NCI-H1436 (cell line): Measurements from ENCODE around the gene MARF1.
"Not testable (repeated sequence)": the region's sequence is repeated elsewhere in the genome, so short reads cannot be mapped to it uniquely, and the experiment has no call there.

ENCODE experiments used
- DNase-seq: peaks from one replicate; lab custom pipeline; 2025; lab: John Stamatoyannopoulos, UW

The MARF1 gene

GRCh38 chr16:15643048-15643945, at the start of gene MARF1:
MARF1 (minus strand) TSS chr16:15643154; CDS start chr16:15639233, 3,921 bp downstream.
- DNase-seq: peak; percentile 94

GRCh38 chr16:15692508-15692907, 49.6 kb upstream of the MARF1 start:
- not testable (repeated sequence) for DNase-seq

GRCh38 chr16:15691046-15691445, 48.1 kb upstream of the MARF1 start:
- no peak for DNase-seq

DNA sequence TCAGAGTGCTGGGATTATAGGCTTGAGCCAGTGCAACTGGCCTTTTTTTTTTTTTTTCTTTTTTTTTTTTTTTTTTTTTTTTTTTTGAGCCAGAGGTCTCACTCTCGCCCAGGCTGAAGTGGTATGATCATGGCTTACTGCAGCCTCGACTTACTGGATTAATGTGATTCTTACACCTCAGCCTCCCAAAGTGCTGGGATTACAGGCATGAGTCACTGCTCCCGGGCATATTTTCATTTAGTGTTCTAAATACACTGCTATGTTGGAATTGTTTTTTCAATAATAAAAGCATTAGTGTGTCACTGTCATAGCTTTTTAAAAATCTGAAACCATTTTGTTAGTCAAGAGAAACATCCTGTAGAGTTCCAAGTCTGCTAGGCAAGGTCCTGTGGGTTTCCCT, 47.3 kb upstream of the MARF1 start:
- no peak for DNase-seq

- no peak for DNase-seq
These were observed 46.3 kb upstream of the MARF1 start for GRCh38 chr16:15689290-15689689.

DNA sequence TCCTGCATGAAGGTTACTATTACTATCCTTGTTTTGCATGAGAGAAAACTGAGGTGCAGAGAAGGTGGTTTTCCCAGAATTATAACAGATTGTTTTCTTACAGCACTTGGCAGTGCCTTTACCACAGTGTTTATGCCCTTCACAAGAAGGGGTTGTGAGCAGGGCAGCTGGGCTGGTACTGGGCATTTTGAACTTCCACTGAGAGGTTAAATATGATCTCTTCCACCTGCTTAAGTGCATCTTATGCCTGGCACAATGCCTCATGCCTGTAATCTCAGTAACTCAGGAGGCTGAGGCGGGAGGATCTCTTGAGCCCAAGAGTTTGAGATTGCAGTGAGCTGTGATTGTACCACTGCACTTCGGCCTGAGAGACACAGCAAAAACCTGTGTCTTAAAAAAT, 43.3 kb upstream of the MARF1 start:
- no peak for DNase-seq

DNA sequence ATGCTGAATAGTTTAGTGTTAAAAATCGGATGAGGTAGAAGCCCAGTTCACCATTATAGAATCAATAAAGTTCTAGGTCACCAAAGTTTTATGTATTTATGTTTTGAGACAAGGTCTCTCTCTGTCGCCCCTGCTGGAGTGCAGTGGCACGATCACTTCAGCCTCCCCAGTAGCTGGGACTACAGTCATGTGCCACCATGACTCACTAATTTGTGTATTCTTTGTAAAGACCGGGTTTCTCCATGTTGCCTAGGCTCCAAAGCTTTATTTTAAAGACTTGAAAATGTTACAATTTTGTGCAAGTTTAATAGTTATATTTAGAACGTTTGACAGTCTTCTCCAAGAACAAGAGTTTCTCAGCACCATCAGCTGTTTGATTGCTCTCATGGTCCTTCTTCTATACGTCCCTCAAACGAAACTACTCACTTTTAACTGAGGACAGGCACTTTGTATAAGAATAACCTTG, 39.2 kb upstream of the MARF1 start:
- no peak for DNase-seq

GRCh38 chr16:15677447-15677846, 34.5 kb upstream of the MARF1 start:
- DNase-seq: no peak

DNA sequence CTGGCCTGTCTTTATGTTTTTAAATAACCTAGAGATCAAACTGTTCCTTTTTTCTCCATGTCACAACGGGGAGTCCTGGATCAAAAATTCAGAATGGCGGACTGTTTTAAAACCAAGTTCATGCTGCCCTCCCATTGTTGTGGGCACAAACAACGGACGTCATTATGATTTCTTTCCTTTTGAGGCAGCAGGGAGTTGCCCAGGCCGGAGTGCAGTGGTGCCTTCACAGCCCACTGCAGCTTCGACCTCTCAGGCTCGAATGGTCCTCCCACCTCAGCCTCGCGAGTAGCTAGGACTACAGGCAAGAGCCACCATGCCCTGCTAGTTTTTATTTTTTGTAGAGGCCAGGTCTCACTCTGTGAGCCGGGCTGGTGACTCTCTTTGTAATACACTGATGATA, 33.6 kb upstream of the MARF1 start:
- no peak for DNase-seq

- DNase-seq: no peak
These were observed 31.6 kb upstream of the MARF1 start for GRCh38 chr16:15674571-15674970.

DNA sequence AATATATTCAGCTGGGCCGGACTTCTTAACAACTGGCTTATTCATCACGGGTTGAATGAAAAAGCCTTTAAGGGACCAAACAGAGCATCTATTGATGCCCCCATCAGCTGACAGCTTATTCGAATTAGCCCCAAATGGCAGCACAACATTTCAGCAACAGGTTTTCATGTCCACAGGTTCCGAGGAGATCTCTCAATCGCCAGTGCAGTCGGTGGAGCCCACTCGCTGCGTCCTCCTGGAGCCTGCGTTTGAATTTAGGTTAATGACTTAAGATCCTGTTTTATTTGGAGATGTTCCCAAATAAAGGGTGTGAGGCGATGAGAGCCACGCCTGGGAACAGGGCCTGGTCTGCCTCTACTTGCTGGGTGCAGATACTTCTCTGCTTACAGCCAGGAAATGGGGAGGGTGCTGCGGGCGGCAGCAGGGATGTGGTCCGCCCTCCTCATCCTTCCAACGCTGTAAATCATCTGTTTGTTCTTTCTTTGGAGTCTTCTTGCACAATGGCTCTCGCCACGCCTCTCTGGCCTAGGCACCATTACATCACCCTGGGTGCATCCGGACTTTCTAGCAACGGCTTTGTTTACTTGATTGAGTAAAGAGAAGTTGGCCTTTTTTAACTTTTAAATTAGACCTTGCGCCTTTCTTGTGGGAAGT, 29.7 kb upstream of the MARF1 start:
- DNase-seq: peak; percentile 87

GRCh38 chr16:15672127-15672513, 29.2 kb upstream of the MARF1 start:
- DNase-seq: not testable (repeated sequence)

DNA sequence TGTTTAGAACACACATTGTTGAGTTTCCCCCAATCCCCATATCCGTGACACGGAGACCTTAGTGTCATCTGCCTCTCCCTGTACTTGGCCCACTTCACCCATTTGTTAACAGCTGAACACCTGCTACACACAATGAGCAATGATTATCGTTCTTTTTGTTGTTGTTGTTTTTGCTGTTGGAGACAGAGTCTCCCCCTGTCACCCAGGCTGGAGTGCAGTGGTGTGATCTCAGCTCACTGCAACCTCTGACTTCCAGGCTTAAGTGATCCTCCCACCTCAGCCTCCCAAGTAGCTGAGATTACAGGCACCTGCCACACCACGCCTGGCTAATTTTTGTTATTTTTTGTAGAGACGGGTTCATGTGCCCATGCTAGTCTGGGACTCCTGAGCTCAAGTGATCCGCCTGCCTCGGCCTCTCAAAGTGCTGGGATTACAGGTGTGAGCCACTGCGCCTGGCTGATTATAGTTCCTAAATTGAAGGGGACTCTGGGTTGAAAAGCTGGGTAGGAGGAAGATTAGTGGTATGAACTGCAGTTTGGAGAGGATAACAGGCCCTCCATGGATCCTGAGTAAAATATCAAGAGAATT, 28.7 kb upstream of the MARF1 start:
- peak; percentile 49 for DNase-seq

DNA sequence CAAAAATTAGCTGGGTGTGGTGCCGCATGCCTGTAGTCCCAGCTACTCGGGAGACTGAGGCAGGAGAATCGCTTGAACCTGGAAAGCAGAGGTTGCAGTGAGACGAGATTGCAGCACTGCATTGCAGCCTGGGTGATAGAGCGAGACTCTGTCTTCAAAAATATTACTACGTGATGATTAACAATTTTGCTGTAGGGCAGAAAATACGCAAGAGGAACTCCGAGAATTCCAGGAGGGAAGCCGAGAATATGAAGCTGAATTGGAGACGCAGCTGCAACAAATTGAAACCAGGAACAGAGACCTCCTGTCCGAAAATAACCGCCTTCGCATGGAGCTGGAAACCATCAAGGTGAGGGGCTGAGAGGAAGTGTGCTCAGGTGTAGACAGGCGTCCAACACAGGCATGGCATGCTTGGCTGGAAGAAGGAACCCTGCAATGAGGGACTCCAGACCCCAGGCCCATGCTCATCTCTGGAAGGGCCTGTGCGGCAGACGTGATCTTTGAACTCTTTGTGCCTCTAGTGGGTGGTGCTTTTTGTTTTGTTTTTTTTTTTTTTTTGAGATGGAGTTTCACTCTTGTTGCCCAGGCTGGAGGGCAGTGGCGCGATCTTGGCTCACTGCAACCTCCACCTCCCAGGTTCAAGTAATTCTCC, 24.3 kb upstream of the MARF1 start:
- DNase-seq: no peak

DNA sequence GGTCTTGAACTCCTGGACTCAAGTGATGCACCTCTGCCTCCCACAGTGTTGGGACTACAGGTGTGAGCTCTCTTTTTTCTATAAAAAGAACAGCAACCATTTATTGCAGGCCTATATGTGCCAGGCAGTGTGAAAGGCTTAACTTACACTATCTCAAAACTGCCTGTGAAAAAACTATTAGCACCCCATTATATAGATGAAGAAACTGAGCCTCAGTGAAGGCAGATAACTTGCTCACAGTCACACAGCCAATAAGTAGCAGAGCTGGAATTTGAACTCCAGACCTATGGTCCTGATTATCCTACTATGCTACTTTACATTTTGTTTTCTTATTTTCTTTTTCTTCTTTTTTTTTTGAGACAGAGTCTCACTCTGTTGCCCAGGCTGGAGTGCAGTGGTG, 22.2 kb upstream of the MARF1 start:
- no peak for DNase-seq

DNA sequence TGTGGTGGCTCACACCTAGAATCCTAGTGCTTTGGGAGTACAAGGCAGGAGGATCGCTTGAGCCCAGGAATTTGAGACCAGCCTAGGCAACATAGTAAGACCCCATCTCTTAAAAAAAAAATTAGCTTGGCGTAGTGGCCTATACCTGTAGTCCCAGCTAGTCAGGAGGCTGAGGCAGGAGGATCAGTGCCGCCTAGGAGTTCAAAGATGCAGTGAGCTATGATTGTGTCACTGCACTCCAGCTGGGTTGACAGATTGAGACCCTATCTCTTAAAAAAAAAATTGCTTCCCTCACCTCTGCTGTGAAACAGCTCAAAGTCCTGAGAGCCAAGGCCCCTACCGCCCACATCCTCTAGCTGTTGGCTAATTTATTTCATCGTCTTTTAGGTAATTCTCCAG, 17.2 kb upstream of the MARF1 start:
- no peak for DNase-seq

DNA sequence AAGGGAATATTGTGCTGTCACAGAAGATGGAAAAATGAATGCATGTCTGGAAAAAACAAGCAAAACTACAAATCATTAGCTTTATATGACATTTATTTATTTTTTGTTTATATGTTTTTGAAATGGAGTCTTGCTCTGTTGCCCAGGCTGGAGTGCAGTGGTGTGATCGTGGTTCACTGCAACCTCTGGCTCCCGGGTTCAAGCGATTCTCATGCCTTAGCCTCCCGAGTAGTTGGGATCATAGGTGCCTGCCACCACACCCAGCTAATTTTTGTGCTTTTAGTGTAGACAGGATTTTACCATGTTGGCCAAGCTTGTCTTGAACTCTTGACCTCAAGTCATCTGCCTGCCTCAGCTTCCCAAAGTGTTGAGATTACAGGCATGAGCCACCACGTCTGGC, 15.6 kb upstream of the MARF1 start:
- no peak for DNase-seq

GRCh38 chr16:15658149-15658548, 15.2 kb upstream of the MARF1 start:
- no peak for DNase-seq

DNA sequence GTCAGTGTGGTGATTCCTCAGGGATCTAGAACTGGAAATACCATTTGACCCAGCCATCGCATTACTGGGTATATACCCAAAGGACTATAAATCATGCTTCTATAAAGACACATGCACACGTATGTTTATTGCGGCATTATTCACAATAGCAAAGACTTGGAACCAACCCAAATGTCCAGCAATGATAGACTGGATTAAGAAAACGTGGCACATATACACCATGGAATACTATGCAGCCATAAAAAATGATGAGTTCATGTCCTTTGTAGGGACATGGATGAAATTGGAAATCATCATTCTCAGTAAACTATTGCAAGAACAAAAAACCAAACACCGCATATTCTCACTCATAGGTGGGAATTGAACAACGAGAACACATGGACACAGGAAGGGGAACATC, 12.6 kb upstream of the MARF1 start:
- DNase-seq: not testable (repeated sequence)

- DNase-seq: no peak
These were observed 11.6 kb upstream of the MARF1 start for GRCh38 chr16:15654591-15654990.

DNA sequence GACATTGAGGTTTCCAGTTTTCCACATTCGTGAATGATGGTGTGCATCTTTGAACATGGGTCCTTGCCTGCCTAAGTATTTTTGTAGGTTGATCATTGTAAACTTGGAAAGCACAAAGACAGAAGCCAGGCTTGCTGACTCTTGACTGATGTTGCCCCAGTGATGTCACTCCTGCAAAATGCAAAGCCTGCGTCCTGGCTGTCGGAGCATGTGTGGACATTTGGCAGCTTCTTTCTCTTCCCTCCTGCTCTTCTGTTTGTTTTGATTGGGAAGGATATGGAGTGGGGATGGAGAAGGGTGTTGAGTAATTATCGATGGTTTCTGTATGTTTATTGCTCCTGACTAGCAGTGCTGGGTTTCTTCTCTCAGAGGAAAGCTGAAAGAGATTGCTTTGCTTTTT, 10.3 kb upstream of the MARF1 start:
- no peak for DNase-seq

GRCh38 chr16:15652293-15653001, 9.5 kb upstream of the MARF1 start:
- no peak for DNase-seq
